CD4-positive, alpha-beta T cell (primary cell): ENCODE results near the gene OPCML. TPM values are rescaled to one million over a fixed set of nuclear protein-coding genes. Genes with fewer than 3 reads are reported as not detected.

ENCODE experiments used
- ATAC-seq: fragments of 200-7000 bp; cut with Tn5 transposase; one replicate; pipeline ENCODE4 v1.10.0; 2022; ENCODE audit warnings: mild to moderate bottlenecking; ENCODE audit not compliant: poor library complexity
- CTCF ChIA-PET: fragments of 350-600 bp; sonication (Branson Sonifier 250); formaldehyde crosslinking; loops from one replicate; lab custom pipeline; 2021; ENCODE audit warnings: antibody characterized with exemption, inconsistent platforms; lab: Charles Lee
- POLR2A ChIA-PET: fragments of 350-600 bp; sonication (Branson Sonifier 250); formaldehyde crosslinking; loops from one replicate; lab custom pipeline; 2021; ENCODE audit warnings: antibody characterized with exemption, inconsistent platforms; lab: Charles Lee
- DNase-seq, 14 experiments: peaks; one replicate each; pipeline ENCODE4 v3.0.0-alpha.2; 2013 to 2020; ENCODE audit warnings: mixed read lengths in 2 of 14
- H3K27ac ChIP-seq, 2 donors: one replicate each; pipeline versions ENCODE4 v1.5.1 to v1.7.0; 2013; ENCODE audit warnings: low read length in 2 of 2, low read depth in 1 of 2, mild to moderate bottlenecking in 1 of 2
- H3K27me3 ChIP-seq, 2 experiments: 1 replicate in 1 of 2; 2 replicates in 1 of 2; pipeline versions ENCODE4 v1.6.1 to v1.7.0; 2013; ENCODE audit warnings: low read length in 2 of 2, control low read depth in 1 of 2, mild to moderate bottlenecking in 1 of 2, moderate library complexity in 1 of 2; ENCODE audit not compliant: insufficient read depth in 2 of 2, control insufficient read depth in 1 of 2
- H3K36me3 ChIP-seq: one replicate; pipeline ENCODE4 v1.6.1; 2013; ENCODE audit warnings: low read length, control low read depth; ENCODE audit not compliant: insufficient read depth
- H3K4me1 ChIP-seq: one replicate; pipeline ENCODE4 v1.6.1; 2013; ENCODE audit warnings: low read length, control low read depth; ENCODE audit not compliant: insufficient read depth
- H3K4me3 ChIP-seq: one replicate; pipeline ENCODE4 v1.5.1; 2013; ENCODE audit warnings: mild to moderate bottlenecking, low read length, moderate library complexity
- H3K9me3 ChIP-seq, 2 experiments: 1 replicate in 1 of 2; 2 replicates in 1 of 2; pipeline versions ENCODE4 v1.6.1 to v1.7.0; 2013; ENCODE audit warnings: low read length in 2 of 2, mild to moderate bottlenecking in 2 of 2, control low read depth in 1 of 2, moderate library complexity in 1 of 2; ENCODE audit not compliant: control insufficient read depth in 1 of 2, insufficient read depth in 1 of 2
- H3K27ac Mint-ChIP-seq: one replicate; pipeline ENCODE4 v1.8.0; 2020; ENCODE audit warnings: mixed read lengths
- H3K27me3 Mint-ChIP-seq: one replicate; pipeline ENCODE4 v1.8.0; 2021; ENCODE audit warnings: mixed read lengths
- H3K36me3 Mint-ChIP-seq: one replicate; pipeline ENCODE4 v1.8.0; 2021; ENCODE audit warnings: low read depth, mixed read lengths
- H3K4me1 Mint-ChIP-seq: one replicate; pipeline ENCODE4 v1.8.0; 2021; ENCODE audit warnings: low read depth, mixed read lengths
- H3K4me3 Mint-ChIP-seq: one replicate; pipeline ENCODE4 v1.8.0; 2020; ENCODE audit warnings: mild to moderate bottlenecking, mixed read lengths
- H3K9me3 Mint-ChIP-seq: one replicate; pipeline ENCODE4 v1.8.0; 2020; ENCODE audit warnings: mixed read lengths
- intact Hi-C, 2 experiments: fragments of 100-400 bp; cut with DNase I in 1 of 2; cut with micrococcal nuclease in 1 of 2; formaldehyde crosslinking; loops; one replicate each; pipeline versions ENCODE4 v1.15.1 to v1.9.0; 2023 to 2025; cut with DNase I, micrococcal nuclease
- total RNA-seq, 174 experiments: library from RNA in 2 of 174; stranded (reverse) in 2 of 174; gene quantifications; one replicate each; pipeline ENCODE4 v1.2.3 and lab custom pipeline; 2021 to 2026
- TF ChIP-seq, protein P1 (sequence below): fragments of 200-600 bp; IDR thresholded peaks from one replicate; pipeline ENCODE4 v1.8.0; 2022; ENCODE audit warnings: antibody characterized with exemption, mild to moderate bottlenecking

OPCML gene
- total RNA-seq, 2 experiments from 2014 or later: not detected

DNA sequence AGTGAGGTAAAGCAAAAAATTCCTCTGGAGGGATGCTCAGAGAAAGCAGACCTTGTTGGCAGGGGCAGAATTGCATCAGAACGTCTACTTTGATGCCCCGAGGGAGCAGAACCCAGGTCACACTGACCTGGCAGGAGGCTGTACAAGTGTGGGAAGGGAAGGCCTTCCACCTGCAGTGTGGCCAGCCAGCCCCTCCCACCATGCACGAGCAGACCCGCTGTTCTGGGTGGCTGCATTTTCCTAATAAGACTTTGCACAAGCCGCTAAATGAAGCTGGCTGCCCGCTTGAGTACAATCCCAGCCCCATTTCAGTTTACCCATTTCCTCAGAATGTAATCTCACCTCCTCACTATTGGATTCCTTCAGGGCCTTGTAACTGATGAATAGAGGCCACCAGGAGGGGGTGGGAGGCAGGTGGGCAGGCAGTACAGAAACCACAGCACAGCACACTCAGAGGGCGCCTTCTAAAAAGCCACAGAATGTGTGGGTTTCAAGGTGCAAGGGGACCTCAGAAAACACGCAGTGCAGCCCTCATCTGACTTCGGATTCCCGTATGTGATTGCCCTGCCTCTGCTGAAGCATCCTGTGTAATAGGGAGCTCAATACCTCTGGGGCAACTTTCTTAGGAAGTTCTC lies 316.6 kb downstream of the OPCML start:
- TF ChIP-seq, protein P1, sequence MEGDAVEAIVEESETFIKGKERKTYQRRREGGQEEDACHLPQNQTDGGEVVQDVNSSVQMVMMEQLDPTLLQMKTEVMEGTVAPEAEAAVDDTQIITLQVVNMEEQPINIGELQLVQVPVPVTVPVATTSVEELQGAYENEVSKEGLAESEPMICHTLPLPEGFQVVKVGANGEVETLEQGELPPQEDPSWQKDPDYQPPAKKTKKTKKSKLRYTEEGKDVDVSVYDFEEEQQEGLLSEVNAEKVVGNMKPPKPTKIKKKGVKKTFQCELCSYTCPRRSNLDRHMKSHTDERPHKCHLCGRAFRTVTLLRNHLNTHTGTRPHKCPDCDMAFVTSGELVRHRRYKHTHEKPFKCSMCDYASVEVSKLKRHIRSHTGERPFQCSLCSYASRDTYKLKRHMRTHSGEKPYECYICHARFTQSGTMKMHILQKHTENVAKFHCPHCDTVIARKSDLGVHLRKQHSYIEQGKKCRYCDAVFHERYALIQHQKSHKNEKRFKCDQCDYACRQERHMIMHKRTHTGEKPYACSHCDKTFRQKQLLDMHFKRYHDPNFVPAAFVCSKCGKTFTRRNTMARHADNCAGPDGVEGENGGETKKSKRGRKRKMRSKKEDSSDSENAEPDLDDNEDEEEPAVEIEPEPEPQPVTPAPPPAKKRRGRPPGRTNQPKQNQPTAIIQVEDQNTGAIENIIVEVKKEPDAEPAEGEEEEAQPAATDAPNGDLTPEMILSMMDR: no peak
- intact Hi-C loops: no loop called here
- Mint-ChIP-seq H3K4me3 (no peak overlapping the region), H3K9me3 (peaks cover 3% of the 10 kb centered on the region), H3K36me3 (no peaks in the 10 kb centered on the region), H3K4me1 (no peaks in the 10 kb centered on the region), H3K27ac (no peak overlapping the region), H3K27me3 (peaks cover 13% of the 10 kb centered on the region)
- Histone ChIP-seq H3K9me3 (peaks cover 0 to 6% of the 10 kb centered on the region in 2 experiments), H3K4me3 (no peak overlapping the region), H3K36me3 (no peaks in the 10 kb centered on the region), H3K27ac (no peak overlapping the region), H3K4me1 (no peaks in the 10 kb centered on the region), H3K27me3 (peaks cover 0 to 5% of the 10 kb centered on the region in 2 experiments)
- DNase-seq (no peak), ATAC-seq (no peak)
- ChIA-PET CTCF (interaction anchor here (0.6 kb wide), 1 partner anchor 277 kb away, joined by 3 read pairs; no protein-coding TSS in a partner anchor), POLR2A (no interaction called here)

DNA sequence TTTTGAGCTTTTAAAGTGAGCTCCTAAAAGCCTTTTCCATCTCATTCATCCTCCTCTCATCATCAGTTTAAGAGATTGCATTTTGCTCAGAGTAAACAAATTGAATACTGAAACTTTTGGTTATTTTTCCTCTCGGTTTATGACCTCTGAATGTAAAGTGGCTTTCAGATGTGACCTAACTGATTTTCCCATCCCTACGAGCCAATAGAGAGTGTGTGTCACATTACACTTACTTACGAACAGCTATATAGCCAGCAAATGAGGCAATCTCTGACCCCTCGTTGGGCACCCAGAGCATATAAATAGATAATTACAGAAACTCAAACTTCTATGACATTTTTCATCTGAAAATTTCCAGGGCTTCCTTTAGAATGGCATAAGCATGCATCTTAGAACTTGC lies 317.7 kb downstream of the OPCML start:
- ChIA-PET CTCF (no interaction called here), POLR2A (no interaction called here)
- no peak overlapping the region for H3K4me3 Mint-ChIP-seq
- ATAC-seq: no peak
- H3K27me3 Mint-ChIP-seq: peaks cover 13% of the 10 kb centered on the region
- Histone ChIP-seq H3K36me3 (no peaks in the 10 kb centered on the region), H3K4me1 (no peaks in the 10 kb centered on the region), H3K9me3 (peaks cover 0 to 6% of the 10 kb centered on the region in 2 experiments), H3K27ac (no peak overlapping the region), H3K4me3 (no peak overlapping the region), H3K27me3 (peaks cover 0 to 5% of the 10 kb centered on the region in 2 experiments)
- H3K4me1 Mint-ChIP-seq: no peaks in the 10 kb centered on the region
- DNase-seq: no peak
- H3K9me3 Mint-ChIP-seq: peaks cover 3% of the 10 kb centered on the region
- H3K27ac Mint-ChIP-seq: no peak overlapping the region
- H3K36me3 Mint-ChIP-seq: no peaks in the 10 kb centered on the region
- TF ChIP-seq, protein P1: no peak
- intact Hi-C loops: no loop called here

DNA sequence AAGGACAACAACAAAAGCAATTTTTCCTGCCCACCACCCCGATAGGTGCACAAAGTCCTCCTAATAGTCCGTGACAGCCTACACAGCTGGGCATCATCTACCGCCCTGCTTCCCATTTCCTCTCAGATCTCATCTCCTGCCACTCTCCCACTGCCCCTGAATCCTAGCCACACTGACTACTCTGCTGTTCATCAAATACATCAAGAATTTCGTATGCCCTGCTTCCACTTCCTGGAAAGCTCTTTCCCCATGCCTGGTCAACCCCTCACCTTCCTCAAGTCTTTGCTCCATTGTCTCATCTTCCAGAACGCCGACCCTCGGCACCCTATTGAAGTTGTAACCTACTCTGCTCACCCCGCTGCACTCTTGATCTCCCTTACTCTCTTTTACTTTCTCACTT lies 320.1 kb downstream of the OPCML start:
- POLR2A ChIA-PET: no interaction called here
- H3K36me3 Mint-ChIP-seq: no peaks in the 10 kb centered on the region
- CTCF ChIA-PET: no interaction called here
- H3K4me1 ChIP-seq: no peaks in the 10 kb centered on the region
- no peak overlapping the region for H3K27ac ChIP-seq
- H3K27me3 Mint-ChIP-seq: peaks cover 9% of the 10 kb centered on the region
- H3K27ac Mint-ChIP-seq: no peak overlapping the region
- peaks cover 3% of the 10 kb centered on the region for H3K9me3 Mint-ChIP-seq
- no peaks in the 10 kb centered on the region for H3K36me3 ChIP-seq
- no peak for DNase-seq
- no peak overlapping the region for H3K4me3 ChIP-seq
- H3K9me3 ChIP-seq: peaks cover 0 to 6% of the 10 kb centered on the region in 2 experiments
- H3K4me1 Mint-ChIP-seq: no peaks in the 10 kb centered on the region
- H3K27me3 ChIP-seq: peaks cover 0 to 5% of the 10 kb centered on the region in 2 experiments
- ATAC-seq: no peak
- intact Hi-C loops: no loop called here
- TF ChIP-seq, protein P1: no peak
- no peak overlapping the region for H3K4me3 Mint-ChIP-seq
